Lower leg skin (tissue), 3 donors: ENCODE measurements around the gene HOXB1.

Source experiments
- POLR2A ChIP-seq, 2 donors: fragments of 450-650 bp; IDR thresholded peaks; one replicate each; pipeline ENCODE4 v1.6.1; 2016 to 2017; ENCODE audit warnings: antibody characterized with exemption in 2 of 2, mild to moderate bottlenecking in 1 of 2, moderate library complexity in 1 of 2
- TF ChIP-seq, protein P1 (sequence below), 3 donors: fragments of 450-650 bp; IDR thresholded peaks; one replicate each; pipeline ENCODE4 v1.5.1; 2016; ENCODE audit warnings: antibody characterized with exemption in 3 of 3, mild to moderate bottlenecking in 3 of 3, moderate library complexity in 2 of 3

DNA sequence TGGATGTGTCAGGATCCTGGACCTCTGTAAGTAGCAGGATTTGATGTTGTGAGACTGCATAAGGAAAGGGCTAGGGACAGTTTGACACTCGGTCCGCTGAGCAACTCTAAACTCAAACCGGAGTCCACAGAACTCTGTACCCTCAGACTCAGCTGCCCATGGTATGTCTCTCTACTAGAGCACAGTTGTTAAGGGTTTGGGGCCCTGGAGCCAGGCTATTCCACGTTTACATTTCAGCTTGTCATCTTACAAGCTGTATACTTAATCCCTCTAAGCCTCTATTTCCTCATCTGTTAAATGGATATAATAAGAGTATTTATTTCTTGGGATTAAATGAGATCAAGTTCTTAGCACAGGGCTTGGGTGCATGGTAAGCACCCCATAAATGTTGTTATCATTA lies 27.9 kb downstream of the HOXB1 start:
- TF ChIP-seq, protein P1, sequence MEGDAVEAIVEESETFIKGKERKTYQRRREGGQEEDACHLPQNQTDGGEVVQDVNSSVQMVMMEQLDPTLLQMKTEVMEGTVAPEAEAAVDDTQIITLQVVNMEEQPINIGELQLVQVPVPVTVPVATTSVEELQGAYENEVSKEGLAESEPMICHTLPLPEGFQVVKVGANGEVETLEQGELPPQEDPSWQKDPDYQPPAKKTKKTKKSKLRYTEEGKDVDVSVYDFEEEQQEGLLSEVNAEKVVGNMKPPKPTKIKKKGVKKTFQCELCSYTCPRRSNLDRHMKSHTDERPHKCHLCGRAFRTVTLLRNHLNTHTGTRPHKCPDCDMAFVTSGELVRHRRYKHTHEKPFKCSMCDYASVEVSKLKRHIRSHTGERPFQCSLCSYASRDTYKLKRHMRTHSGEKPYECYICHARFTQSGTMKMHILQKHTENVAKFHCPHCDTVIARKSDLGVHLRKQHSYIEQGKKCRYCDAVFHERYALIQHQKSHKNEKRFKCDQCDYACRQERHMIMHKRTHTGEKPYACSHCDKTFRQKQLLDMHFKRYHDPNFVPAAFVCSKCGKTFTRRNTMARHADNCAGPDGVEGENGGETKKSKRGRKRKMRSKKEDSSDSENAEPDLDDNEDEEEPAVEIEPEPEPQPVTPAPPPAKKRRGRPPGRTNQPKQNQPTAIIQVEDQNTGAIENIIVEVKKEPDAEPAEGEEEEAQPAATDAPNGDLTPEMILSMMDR (IDR thresholded peaks at IDR 0.05) = no peak
- TF ChIP-seq POLR2A (IDR thresholded peaks at IDR 0.05) = no peak
